Measurements from ENCODE around the gene LYL1. TPM values are rescaled to one million over a fixed set of nuclear protein-coding genes. Genes with fewer than 3 reads are reported as not detected.

The LYL1 gene
- total and polyA plus RNA-seq, 2 of the 13 experiments (the other 11 are each of a cell fraction or from before 2014, with no cell fraction given), result 0.75 to 0.92 TPM

DNA sequence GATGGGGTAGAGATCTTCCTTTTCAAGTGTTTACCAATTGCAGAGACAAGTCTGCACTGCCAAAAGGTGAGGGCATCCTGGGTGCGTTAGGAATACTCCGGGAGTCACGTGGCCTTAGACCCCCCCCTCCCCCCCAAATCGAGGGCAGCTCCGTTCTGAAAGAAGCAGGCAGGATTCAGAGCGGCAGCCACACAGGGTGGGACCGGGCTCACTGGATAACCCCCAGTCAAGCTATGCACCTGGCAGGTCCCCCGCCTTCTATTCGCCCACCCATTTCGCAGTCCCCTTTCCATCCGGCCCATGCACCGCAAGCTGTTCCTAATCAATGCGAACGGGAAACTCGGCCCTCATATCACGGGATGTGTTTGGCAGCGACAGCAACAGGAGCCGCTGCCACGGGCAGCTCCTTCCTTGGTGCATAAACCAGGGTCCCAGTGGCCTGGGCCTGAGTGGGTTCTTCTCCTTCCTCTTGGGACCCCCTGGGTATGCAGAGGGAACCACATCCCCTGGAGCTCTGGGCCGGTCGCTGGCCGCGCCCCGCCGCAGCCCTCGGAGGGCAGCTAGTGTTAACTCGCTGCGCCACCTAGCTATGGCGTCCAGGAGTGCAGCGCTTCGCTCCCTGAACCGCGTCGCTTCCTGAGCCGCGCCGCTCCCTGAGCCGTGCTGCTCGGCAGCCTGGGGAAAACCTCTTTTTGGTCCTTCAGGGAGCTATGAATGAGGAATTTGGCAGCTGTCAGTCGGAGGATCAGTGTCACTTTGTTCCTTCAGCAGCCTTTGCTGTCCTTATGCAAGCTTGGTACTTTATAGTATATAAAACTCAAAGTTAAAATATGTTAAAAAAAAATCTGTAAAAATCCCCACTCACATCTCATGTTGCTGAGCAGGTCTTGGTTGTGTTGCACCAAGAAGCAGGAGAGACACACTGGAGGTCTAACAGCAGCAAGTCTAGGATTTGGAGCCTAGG, 41.4 kb downstream of the LYL1 start (continued):
- TF ChIP-seq ZNF235 (CRISPR knock-in tag; IDR thresholded peaks at IDR 0.05; ENCODE audit: borderline replicate concordance) (no peak), FOSL1 (CRISPR knock-in tag; IDR thresholded peaks at IDR 0.05; ENCODE audit: borderline replicate concordance) (no peak), ZHX2 (IDR thresholded peaks at IDR 0.05; ENCODE audit: low read depth) (0 out of 2 replicates have a peak, but pooled peaks have one; percentile 47), ZHX2 (CRISPR knock-in tag; IDR thresholded peaks at IDR 0.05; ENCODE audit: borderline replicate concordance) (no peak), SOX6 (IDR thresholded peaks at IDR 0.05) (no peak), SOX6 (CRISPR knock-in tag; IDR thresholded peaks at IDR 0.05) (peak; percentile 53), MTF2 (CRISPR knock-in tag; IDR thresholded peaks at IDR 0.05; ENCODE audit: borderline replicate concordance) (no peak), NFKBIZ (CRISPR knock-in tag; IDR thresholded peaks at IDR 0.05) (peak; percentile 78; the same call in 1 of the 2 replicates), TBX3 (IDR thresholded peaks at IDR 0.05; ENCODE audit: borderline replicate concordance) (no peak), CREM (IDR thresholded peaks at IDR 0.05) (no peak), CREM (CRISPR knock-in tag; IDR thresholded peaks at IDR 0.05) (no peak), TEAD3 (CRISPR knock-in tag; optimal IDR thresholded peaks at IDR 0.05; ENCODE audit: borderline replicate concordance) (peak; percentile 61), ZNF841 (CRISPR knock-in tag; IDR thresholded peaks at IDR 0.05; ENCODE audit: borderline replicate concordance) (no peak), ZIK1 (CRISPR knock-in tag; IDR thresholded peaks at IDR 0.05; ENCODE audit: borderline replicate concordance, low read depth) (no peak; the same call in 1 of the 2 replicates), PCBP2 (optimal IDR thresholded peaks at IDR 0.05; ENCODE audit: low read depth, low read length, poor library complexity, severe bottlenecking) (no peak), NFE2L2 (IDR thresholded peaks at IDR 0.05; ENCODE audit: low read length) (no peak), NCOA1 (CRISPR knock-in tag; IDR thresholded peaks at IDR 0.05) (no peak), ZNF691 (CRISPR knock-in tag; IDR thresholded peaks at IDR 0.05; ENCODE audit: borderline replicate concordance, low read depth) (no peak; the same call in 1 of the 2 replicates), PHF5A (CRISPR knock-in tag; IDR thresholded peaks at IDR 0.05; ENCODE audit: low read depth, unreplicated experiment) (no peak), POLR2A (IDR thresholded peaks at IDR 0.05; ENCODE audit: insufficient read depth in 1 of 2, low read depth in 2 of 2, low read length in 2 of 2) (peak in 1 of 2 experiments; percentile 56; a peak in 1 of 4 replicates), RFX5 (IDR thresholded peaks at IDR 0.05; ENCODE audit: low read depth, low read length) (no peak), KAT7 (CRISPR knock-in tag; IDR thresholded peaks at IDR 0.05; ENCODE audit: borderline replicate concordance) (peak; percentile 85; the same call in 1 of the 2 replicates), ZNF616 (CRISPR knock-in tag; IDR thresholded peaks at IDR 0.05; ENCODE audit: low read depth) (no peak)
- TF ChIP-seq, protein P1, sequence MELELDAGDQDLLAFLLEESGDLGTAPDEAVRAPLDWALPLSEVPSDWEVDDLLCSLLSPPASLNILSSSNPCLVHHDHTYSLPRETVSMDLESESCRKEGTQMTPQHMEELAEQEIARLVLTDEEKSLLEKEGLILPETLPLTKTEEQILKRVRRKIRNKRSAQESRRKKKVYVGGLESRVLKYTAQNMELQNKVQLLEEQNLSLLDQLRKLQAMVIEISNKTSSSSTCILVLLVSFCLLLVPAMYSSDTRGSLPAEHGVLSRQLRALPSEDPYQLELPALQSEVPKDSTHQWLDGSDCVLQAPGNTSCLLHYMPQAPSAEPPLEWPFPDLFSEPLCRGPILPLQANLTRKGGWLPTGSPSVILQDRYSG (CRISPR knock-in tag; IDR thresholded peaks at IDR 0.05), result peak; percentile 29; the same call in 1 of the 2 replicates
